HG02642 (cell line): ENCODE measurements around the gene STAG2.
"Not testable (repeated sequence)": the region's sequence is repeated elsewhere in the genome, so short reads cannot be mapped to it uniquely, and the experiment has no call there.

Experiments
- ATAC-seq: cut with Tn5 transposase; IDR thresholded peaks from one replicate; pipeline ENCODE4 v1.9.1; 2021; ENCODE audit warnings: mild to moderate bottlenecking; ENCODE audit not compliant: unreplicated experiment, poor library complexity

The STAG2 gene

GRCh38 chrX:123961268-123962005 is at the start of gene STAG2:
STAG2 (plus strand) TSS chrX:123961706; CDS start chrX:124022628, 60,922 bp downstream.
- ATAC-seq = peak; percentile 24

DNA sequence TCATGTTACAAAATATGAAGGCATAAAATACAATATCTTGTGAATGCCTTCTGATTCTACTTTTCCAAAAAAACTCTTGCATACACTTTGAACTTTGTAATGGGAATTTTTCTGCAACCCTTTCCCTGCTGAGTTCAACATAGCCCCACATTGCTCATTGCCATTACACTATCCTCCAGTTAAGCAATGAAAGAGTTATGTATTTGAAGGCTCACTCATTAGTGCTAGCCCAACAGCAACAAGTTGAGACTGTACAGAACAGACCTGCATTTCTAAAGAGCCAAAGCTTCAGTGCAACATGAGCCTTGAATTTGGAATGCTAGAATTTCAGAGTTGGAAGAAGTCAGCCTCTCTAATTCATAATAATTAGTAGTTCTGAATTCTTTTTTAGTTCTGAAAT is 44.4 kb upstream of the STAG2 start:
- ATAC-seq = no peak

- ATAC-seq = no peak
Measured at GRCh38 chrX:123918106-123918721, 43.3 kb upstream of the STAG2 start.

- no peak for ATAC-seq
Measured at GRCh38 chrX:123920105-123920785, 41.3 kb upstream of the STAG2 start.

- ATAC-seq = no peak
Measured at GRCh38 chrX:123923211-123923610, 38.3 kb upstream of the STAG2 start.

DNA sequence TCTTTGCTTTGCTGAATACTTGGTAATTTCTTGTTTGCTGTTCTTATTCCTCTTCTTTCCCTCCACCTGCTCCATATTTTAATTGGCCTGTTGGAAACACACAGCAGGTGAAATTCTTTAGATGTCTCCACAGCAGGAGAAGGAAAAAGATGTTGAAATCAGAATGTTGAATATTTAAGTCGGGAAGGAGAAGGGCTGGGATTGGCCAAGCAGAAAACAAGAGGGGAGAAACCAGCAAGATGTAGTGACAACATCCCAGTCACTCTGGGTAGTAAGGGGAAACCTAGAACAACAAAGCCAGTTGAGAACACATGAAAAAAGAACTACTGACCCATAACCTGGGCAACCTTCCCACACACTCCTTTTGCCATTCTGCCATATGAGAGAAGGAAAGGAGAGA is 37.3 kb upstream of the STAG2 start:
- no peak for ATAC-seq

DNA sequence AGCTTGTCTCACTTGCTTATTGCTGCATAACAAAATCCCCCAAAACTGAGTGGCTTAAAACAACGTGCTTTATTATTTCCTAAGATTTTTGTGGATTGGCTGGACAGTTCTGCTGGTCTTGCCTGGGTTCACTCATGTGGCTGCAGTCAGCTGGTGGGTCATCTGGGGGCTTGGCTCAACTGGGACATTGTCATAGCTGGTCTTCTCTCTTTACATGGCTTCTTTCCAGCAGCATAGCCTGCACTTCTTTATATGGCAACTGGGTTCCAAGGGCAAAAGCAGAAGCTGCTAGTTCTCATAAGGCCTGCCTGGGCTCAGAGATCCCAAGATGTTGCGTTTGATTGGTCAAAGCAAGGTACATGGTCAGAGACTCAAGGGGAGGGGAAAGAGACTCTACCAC is 33.7 kb upstream of the STAG2 start:
- ATAC-seq = no peak

GRCh38 chrX:123932055-123932454 is 29.5 kb upstream of the STAG2 start:
- ATAC-seq = not testable (repeated sequence)

DNA sequence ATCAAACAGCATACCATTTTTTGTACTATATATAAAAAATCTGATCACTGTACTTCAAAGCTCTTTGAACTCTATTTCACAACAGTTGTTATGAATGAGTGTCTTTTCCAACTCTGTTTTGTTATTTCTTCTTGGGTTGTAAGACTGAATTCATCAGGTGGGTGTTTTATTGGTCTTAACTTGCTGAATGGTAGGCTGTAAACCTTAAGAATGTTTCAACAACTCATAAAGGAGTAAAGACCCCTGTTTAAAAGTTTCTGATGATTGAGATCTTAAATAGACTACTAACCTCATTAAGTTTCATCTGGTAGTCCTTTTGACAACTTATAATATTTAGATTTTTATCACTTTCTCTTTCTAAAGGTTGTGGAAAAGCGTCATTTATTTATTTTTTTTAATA is 18.4 kb upstream of the STAG2 start:
- no peak for ATAC-seq

DNA sequence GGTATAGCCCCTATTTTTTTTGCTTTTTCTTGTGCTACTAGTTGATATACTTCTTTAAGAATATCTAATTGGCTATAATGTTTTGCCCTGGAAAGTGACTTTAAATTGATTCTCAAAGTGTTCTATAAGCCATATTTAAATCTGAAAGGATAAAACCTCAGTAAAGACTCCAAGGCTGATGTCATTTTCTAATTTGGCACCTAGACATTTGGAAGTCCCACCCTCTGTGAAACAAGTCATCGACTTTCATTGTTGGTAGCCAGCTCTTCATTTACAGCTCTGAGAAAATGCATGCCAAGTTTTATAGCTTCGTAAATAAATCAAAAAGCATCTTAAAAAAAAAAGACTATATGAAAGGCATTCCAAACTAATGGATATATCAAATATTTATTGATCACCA is 18.0 kb upstream of the STAG2 start:
- ATAC-seq = no peak

- no peak for ATAC-seq
Measured at GRCh38 chrX:123949846-123950245, 11.7 kb upstream of the STAG2 start.

- no peak for ATAC-seq
Measured at GRCh38 chrX:123959281-123960063, 2.0 kb upstream of the STAG2 start.

DNA sequence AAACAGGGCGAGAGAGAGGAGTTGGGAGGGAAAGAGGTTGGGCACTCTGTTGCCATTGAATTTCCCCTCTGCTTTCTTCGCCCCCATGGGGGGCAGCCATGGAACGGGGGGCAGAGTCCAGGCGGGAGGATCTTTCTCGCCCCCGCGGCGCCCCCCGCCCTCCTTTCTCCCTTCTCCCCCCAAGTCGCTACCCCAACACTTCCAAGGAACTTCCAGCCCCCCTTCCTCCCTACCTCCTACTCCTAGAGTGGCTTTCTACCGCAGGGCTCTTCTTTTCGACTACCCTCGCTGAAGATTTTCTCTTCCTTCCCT is 594 bp upstream of the STAG2 start:
- ATAC-seq = no peak

- ATAC-seq = no peak
Measured at GRCh38 chrX:123962006-123962467, 531 bp downstream of the STAG2 start.

DNA sequence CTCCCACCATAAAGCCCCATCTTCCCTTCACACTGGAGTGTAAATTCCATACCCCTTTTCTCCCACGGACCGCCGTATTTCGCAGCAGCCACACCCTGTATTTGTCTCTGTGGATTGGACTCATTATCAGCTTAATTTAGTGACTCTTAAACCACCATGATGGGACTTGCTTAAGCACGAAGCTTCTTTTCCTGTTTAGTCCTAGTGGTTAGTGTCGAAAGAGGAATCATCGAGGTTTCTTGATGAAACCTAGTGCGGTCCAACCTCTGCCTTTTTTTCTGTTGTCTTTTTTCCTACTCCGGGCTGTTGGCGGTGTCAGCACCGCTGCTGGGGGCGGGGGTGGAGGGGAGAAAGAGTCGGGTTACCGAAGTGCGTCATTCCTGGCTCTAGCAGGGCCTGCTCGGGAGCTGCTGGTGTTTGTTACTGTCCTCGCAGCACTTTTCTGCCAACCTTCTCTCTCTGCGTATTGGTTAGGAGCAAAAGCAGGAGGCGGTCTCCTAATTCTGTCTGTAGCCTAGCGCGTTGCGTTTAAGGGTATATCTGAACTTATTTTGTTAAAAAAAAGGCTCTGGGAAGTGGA is 1.4 kb downstream of the STAG2 start:
- ATAC-seq = peak; percentile 50

DNA sequence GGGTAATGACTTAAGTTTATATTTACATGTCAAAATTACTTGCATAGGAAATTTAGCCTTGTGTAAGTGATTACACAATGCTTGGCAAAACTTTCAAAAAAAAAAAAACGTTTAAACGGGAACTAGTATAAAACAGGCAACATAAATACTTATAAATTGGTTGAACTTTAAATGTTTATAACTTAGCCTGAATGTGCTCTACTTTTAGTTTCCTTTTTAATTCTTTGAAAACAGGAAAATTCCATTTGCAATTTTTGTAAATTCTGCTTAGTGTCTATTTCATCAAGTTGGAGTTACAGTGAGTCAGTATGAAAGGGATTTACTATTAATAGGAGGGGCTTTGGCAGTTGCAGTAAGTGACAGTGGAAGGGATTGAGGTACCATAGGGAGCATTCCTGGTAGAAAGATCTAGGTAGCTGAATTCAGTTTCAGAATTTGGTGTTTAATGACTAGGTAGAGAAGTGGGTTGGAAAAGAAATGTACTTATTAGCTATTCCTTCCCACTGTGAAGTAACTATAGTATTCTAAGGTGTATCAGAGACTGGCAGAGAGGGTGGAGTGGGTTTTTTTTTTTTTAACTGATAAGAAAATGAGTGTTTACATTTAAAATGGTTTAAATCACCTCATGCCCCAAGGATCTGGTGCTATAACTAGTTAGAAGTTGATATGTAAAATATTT is 2.8 kb downstream of the STAG2 start:
- no peak for ATAC-seq

GRCh38 chrX:123965712-123966111 is 4.2 kb downstream of the STAG2 start:
- ATAC-seq = no peak

DNA sequence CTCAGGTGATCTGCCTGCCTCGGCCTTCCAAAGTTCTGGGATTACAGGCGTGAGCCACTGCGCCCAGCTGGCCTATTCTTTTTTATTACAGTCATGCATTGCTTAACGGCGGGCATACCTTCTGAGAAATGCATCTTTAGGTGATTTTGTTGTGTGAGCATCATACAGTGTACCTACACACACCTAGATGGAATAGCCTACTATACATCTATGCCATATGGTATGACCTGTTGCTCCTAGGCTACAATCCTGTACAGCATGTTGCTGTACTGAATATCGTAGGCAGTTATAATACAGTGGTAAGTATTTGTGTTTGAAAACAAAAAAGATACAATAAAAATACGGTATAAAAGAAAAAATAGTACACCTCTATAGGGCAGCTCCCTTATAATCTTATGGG is 6.0 kb downstream of the STAG2 start:
- no peak for ATAC-seq

GRCh38 chrX:123968383-123969050 is 7.0 kb downstream of the STAG2 start:
- ATAC-seq = no peak
